Measurements from ENCODE around the gene HMCN1. TPM values are rescaled to one million over a fixed set of nuclear protein-coding genes. Genes with fewer than 3 reads are reported as not detected.

Gene HMCN1
- total RNA-seq, 2 donors from 2014 or later = 6.5 to 7.4 TPM

DNA sequence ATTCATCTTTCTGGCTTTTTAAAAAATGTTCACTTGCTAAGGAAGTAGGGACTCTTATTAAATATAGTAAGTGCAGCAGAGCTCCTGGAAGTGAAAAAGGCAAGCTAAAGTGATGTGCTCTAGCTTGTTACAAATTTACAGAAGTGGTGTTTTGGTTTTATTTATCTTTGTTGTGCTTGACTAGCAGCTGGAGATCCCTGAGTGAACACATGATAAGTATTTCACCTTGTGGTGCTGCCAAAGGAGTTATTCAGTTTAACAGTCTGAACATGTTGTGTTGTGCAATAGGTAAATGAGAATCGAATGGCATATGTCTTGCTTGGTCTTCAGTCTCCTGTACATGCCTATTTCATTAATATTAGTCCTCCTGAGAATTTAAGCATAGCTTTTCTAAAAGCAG is 325.1 kb downstream of the HMCN1 start:
- Mint-ChIP-seq H3K27ac (no peak overlapping the region), H3K27me3 (ENCODE audit: insufficient read depth) (no peaks in the 10 kb centered on the region), H3K4me1 (no peaks in the 10 kb centered on the region), H3K9me3 (no peaks in the 10 kb centered on the region), H3K4me3 (no peak overlapping the region), H3K36me3 (ENCODE audit: low read depth) (no peaks in the 10 kb centered on the region)
- Histone ChIP-seq H3K4me1 (ENCODE audit: control insufficient read depth, insufficient read depth, low read length) (no peaks in the 10 kb centered on the region), H3K9me3 (ENCODE audit: control insufficient read depth, low read length) (no peaks in the 10 kb centered on the region), H3K36me3 (ENCODE audit: control insufficient read depth, insufficient read depth, low read length) (no peaks in the 10 kb centered on the region), H3K27me3 (ENCODE audit: control insufficient read depth, insufficient read depth, low read length, poor library complexity, severe bottlenecking) (no peaks in the 10 kb centered on the region), H3K27ac (ENCODE audit: low read depth, low read length) (no peak overlapping the region), H3K4me3 (ENCODE audit: low read length) (no peak overlapping the region), H3K9ac (ENCODE audit: extremely low read depth, low read length, poor library complexity, severe bottlenecking) (no peak overlapping the region)
- DNase-seq = no peak
- TF ChIP-seq, protein P1, sequence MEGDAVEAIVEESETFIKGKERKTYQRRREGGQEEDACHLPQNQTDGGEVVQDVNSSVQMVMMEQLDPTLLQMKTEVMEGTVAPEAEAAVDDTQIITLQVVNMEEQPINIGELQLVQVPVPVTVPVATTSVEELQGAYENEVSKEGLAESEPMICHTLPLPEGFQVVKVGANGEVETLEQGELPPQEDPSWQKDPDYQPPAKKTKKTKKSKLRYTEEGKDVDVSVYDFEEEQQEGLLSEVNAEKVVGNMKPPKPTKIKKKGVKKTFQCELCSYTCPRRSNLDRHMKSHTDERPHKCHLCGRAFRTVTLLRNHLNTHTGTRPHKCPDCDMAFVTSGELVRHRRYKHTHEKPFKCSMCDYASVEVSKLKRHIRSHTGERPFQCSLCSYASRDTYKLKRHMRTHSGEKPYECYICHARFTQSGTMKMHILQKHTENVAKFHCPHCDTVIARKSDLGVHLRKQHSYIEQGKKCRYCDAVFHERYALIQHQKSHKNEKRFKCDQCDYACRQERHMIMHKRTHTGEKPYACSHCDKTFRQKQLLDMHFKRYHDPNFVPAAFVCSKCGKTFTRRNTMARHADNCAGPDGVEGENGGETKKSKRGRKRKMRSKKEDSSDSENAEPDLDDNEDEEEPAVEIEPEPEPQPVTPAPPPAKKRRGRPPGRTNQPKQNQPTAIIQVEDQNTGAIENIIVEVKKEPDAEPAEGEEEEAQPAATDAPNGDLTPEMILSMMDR (conservative IDR thresholded peaks at IDR 0.05) = no peak
- WGBS, 2 experiments (ENCODE audit: insufficient coverage in 1 of 2, insufficient read length in 1 of 2) = 100% methylated on average over 1 of the region's 1 CpG; no CpG with 5 or more reads in 1 of the 2 experiments

DNA sequence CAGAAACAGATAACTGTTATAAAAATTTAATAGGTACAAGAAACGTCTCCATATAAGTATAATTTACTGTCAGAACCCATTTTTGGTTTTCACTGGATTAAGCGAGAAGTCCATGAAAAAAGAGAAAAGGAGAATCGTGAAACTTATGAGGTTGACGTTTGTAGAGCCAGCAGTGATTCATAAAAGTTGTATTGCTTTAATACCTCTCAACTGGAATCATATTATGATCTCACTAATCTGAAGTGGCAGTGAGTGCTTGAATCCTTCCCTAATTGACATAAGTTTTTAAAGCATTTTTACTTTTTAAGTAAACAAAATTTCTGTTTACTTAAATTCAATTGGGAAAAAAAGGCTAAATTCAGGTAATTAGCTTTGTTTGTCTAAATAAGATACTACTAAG is 325.6 kb downstream of the HMCN1 start:
- TF ChIP-seq, protein P1 (conservative IDR thresholded peaks at IDR 0.05) = no peak
- no peak overlapping the region for H3K27ac ChIP-seq (ENCODE audit: low read depth, low read length)
- no peaks in the 10 kb centered on the region for H3K36me3 ChIP-seq (ENCODE audit: control insufficient read depth, insufficient read depth, low read length)
- no peaks in the 10 kb centered on the region for H3K9me3 ChIP-seq (ENCODE audit: control insufficient read depth, low read length)
- Mint-ChIP-seq H3K36me3 (ENCODE audit: low read depth) (no peaks in the 10 kb centered on the region), H3K27me3 (ENCODE audit: insufficient read depth) (no peaks in the 10 kb centered on the region), H3K4me3 (no peak overlapping the region), H3K9me3 (no peaks in the 10 kb centered on the region), H3K27ac (no peak overlapping the region), H3K4me1 (no peaks in the 10 kb centered on the region)
- H3K4me1 ChIP-seq (ENCODE audit: control insufficient read depth, insufficient read depth, low read length) = no peaks in the 10 kb centered on the region
- no peaks in the 10 kb centered on the region for H3K27me3 ChIP-seq (ENCODE audit: control insufficient read depth, insufficient read depth, low read length, poor library complexity, severe bottlenecking)
- WGBS, 2 experiments (ENCODE audit: insufficient coverage in 1 of 2, insufficient read length in 1 of 2) = 90 to 94% methylated on average over 3 to 4 of the region's 4 CpGs
- no peak for DNase-seq
- H3K4me3 ChIP-seq (ENCODE audit: low read length) = no peak overlapping the region
- no peak overlapping the region for H3K9ac ChIP-seq (ENCODE audit: extremely low read depth, low read length, poor library complexity, severe bottlenecking)

DNA sequence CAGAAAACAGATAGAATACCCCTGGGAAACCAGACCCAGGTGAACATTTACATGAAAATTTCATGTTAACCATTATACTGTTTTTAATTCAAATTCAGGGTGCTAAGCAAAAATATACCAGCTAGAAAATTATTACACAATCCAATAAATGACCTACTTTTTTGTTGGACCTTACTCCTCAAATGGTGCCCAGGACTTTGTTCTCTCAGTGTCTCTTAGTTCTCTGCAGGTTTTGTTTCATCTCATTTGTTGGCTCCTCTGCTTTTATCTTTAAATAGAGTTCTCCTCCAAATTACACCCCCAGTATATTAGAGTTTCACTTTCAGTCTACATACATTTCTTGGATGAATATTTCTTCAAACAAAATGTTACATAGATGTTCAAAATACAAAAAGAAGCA is 326.0 kb downstream of the HMCN1 start:
- H3K27ac Mint-ChIP-seq = no peak overlapping the region
- TF ChIP-seq, protein P1 (conservative IDR thresholded peaks at IDR 0.05) = no peak

More for the DNA sequence above, 326.0 kb downstream of the HMCN1 start:
- no peaks in the 10 kb centered on the region for H3K9me3 Mint-ChIP-seq
- DNase-seq = no peak
- H3K27me3 Mint-ChIP-seq (ENCODE audit: insufficient read depth) = no peaks in the 10 kb centered on the region
- no peaks in the 10 kb centered on the region for H3K9me3 ChIP-seq (ENCODE audit: control insufficient read depth, low read length)
- H3K4me1 ChIP-seq (ENCODE audit: control insufficient read depth, insufficient read depth, low read length) = no peaks in the 10 kb centered on the region
- no peak overlapping the region for H3K4me3 Mint-ChIP-seq
- no peaks in the 10 kb centered on the region for H3K27me3 ChIP-seq (ENCODE audit: control insufficient read depth, insufficient read depth, low read length, poor library complexity, severe bottlenecking)
- no peaks in the 10 kb centered on the region for H3K4me1 Mint-ChIP-seq
- H3K9ac ChIP-seq (ENCODE audit: extremely low read depth, low read length, poor library complexity, severe bottlenecking) = no peak overlapping the region
- no peak overlapping the region for H3K4me3 ChIP-seq (ENCODE audit: low read length)
- no peaks in the 10 kb centered on the region for H3K36me3 ChIP-seq (ENCODE audit: control insufficient read depth, insufficient read depth, low read length)
- H3K27ac ChIP-seq (ENCODE audit: low read depth, low read length) = no peak overlapping the region
- no peaks in the 10 kb centered on the region for H3K36me3 Mint-ChIP-seq (ENCODE audit: low read depth)

Data from endodermal cell (in vitro differentiated cells).